OCI-LY7 (cell line): ENCODE data around the gene TOP2B.

Experiments
- CTCF ChIP-seq: fragments of 200-600 bp; sonication (generic); conservative IDR thresholded peaks from 2 replicates; pipeline ENCODE4 v1.5.1; 2014; ENCODE audit warnings: mild to moderate bottlenecking, antibody characterized with exemption, low read length, moderate library complexity, mixed read lengths
- EZH2phosphoT487 ChIP-seq: fragments of 200-600 bp; sonication (generic); IDR thresholded peaks from 2 replicates; pipeline ENCODE4 v1.6.1; 2018; ENCODE audit warnings: low read depth, borderline replicate concordance, mild to moderate bottlenecking, mixed run types, antibody characterized with exemption, low read length, moderate library complexity, mixed read lengths

DNA sequence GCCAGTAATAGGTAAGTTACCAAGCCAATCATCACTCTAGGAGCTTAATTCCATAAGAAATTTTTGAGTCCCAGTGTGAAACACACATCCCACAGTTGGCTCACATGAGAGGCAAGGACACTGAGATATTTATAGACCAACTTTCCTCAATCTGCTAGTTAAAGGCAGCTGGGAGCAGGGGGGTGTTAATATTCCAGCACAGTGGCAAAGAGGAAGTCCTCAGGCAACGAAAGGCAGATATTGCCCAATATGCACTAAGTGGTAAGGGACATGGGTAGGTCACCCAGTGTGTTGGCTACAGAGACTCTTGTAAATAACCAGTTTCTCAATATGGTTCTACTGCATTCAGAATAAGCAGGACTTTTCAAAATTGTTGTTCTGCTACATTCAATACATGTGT lies 61.0 kb downstream of the TOP2B start:
- TF ChIP-seq CTCF (no peak), EZH2phosphoT487 (no peak)
